Muscle layer of colon (tissue), 2 donors: ENCODE results near the gene SRXN1.
"Not testable (repeated sequence)": the region's sequence is repeated elsewhere in the genome, so short reads cannot be mapped to it uniquely, and the experiment has no call there.

Experiments
- H3K27ac ChIP-seq: one replicate; pipeline ENCODE4 v1.7.0; 2013; ENCODE audit warnings: low read depth, mild to moderate bottlenecking, low read length, moderate library complexity
- H3K27me3 ChIP-seq, 2 donors: one replicate each; pipeline ENCODE4 v1.7.0; 2013; ENCODE audit warnings: low read length in 2 of 2, mild to moderate bottlenecking in 2 of 2; ENCODE audit not compliant: insufficient read depth in 2 of 2, control insufficient read depth in 1 of 2
- H3K36me3 ChIP-seq: one replicate; pipeline ENCODE4 v1.7.0; 2013; ENCODE audit warnings: mild to moderate bottlenecking, low read length; ENCODE audit not compliant: insufficient read depth
- H3K4me1 ChIP-seq: one replicate; pipeline ENCODE4 v1.7.0; 2013; ENCODE audit warnings: mild to moderate bottlenecking, low read length; ENCODE audit not compliant: insufficient read depth
- H3K4me3 ChIP-seq, 2 donors: one replicate each; pipeline ENCODE4 v1.7.0; 2013; ENCODE audit warnings: low read length in 2 of 2, low read depth in 1 of 2, mild to moderate bottlenecking in 1 of 2, moderate library complexity in 1 of 2
- H3K9ac ChIP-seq: one replicate; pipeline ENCODE4 v1.7.0; 2013; ENCODE audit warnings: low read length
- H3K9me3 ChIP-seq: one replicate; pipeline ENCODE4 v1.7.0; 2013; ENCODE audit warnings: mild to moderate bottlenecking, low read length
- donor health status: abdominal sarcoma.
- donor health status: Adenocarcinoma of cecum.

SRXN1 gene

DNA sequence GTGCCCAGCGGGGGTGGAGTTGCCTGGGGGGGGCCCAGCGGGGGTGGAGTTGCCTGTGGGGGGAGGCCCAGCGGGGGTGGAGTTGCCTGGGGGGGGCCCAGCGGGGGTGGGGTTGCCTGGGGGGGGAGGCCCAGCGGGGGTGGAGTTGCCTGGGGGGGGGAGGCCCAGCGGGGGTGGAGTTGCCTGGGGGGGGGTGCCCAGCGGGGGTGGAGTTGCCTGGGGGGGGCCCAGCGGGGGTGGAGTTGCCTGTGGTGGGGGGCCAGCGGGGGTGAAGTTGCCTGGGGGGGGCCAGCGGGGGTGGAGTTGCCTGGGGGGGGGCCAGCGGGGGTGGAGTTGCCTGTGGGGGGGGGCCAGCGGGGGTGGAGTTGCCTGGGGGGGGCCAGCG is 11.0 kb downstream of the SRXN1 start:
- not testable (repeated sequence) for H3K4me3 ChIP-seq, H3K9ac ChIP-seq, H3K4me1 ChIP-seq, H3K9me3 ChIP-seq, H3K27ac ChIP-seq, H3K36me3 ChIP-seq
- H3K27me3 ChIP-seq = peaks cover 0 to 13% of the 10 kb centered on the region in 2 donors

- Histone ChIP-seq H3K27ac (no peak overlapping the region), H3K4me1 (peaks cover 5% of the 10 kb centered on the region), H3K9me3 (no peaks in the 10 kb centered on the region), H3K9ac (no peak overlapping the region), H3K4me3 (no peak overlapping the region), H3K36me3 (no peaks in the 10 kb centered on the region), H3K27me3 (peaks cover 0 to 13% of the 10 kb centered on the region in 2 donors)
Observed at GRCh38 chr20:641516-641875, 11.5 kb downstream of the SRXN1 start.

GRCh38 chr20:640674-641515 is 12.1 kb downstream of the SRXN1 start:
- Histone ChIP-seq H3K36me3 (no peaks in the 10 kb centered on the region), H3K27ac (no peak overlapping the region), H3K9ac (no peak overlapping the region), H3K27me3 (peaks cover 0 to 13% of the 10 kb centered on the region in 2 donors), H3K9me3 (no peaks in the 10 kb centered on the region), H3K4me3 (no peak overlapping the region), H3K4me1 (peaks cover 5% of the 10 kb centered on the region)

- Histone ChIP-seq H3K4me1 (no peaks in the 10 kb centered on the region), H3K4me3 (no peak overlapping the region), H3K9me3 (no peaks in the 10 kb centered on the region), H3K27me3 (peaks cover 0 to 24% of the 10 kb centered on the region in 2 donors), H3K9ac (no peak overlapping the region), H3K36me3 (no peaks in the 10 kb centered on the region), H3K27ac (no peak overlapping the region)
Observed at GRCh38 chr20:638579-638978, 14.4 kb downstream of the SRXN1 start.

DNA sequence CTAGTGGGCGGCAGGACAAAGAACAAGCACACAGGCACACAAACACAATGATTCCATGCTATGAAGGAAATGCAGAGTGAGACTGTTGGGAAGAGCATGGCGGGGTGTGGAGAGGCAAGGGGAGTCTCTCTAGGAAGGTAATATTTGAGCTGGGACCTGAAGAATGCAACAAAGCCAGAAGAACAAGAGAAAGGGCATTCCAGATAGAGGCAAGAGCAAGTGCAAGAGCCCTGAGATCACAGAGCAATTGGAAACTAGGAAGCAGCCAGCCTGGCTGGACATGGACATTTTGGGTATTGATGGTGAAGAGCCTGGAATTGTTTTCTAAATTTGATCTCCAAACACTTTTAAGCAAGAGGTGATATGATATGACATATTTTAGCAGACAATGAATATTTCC is 15.4 kb downstream of the SRXN1 start:
- peaks cover 0 to 14% of the 10 kb centered on the region in 2 donors for H3K27me3 ChIP-seq
- no peak overlapping the region for H3K9ac ChIP-seq
- H3K4me1 ChIP-seq = no peaks in the 10 kb centered on the region
- H3K36me3 ChIP-seq = no peaks in the 10 kb centered on the region
- H3K27ac ChIP-seq = no peak overlapping the region
- no peaks in the 10 kb centered on the region for H3K9me3 ChIP-seq
- H3K4me3 ChIP-seq = no peak overlapping the region

GRCh38 chr20:635893-636338 is 17.1 kb downstream of the SRXN1 start:
- H3K9me3 ChIP-seq = no peaks in the 10 kb centered on the region
- peaks cover 0 to 12% of the 10 kb centered on the region in 2 donors for H3K27me3 ChIP-seq

DNA sequence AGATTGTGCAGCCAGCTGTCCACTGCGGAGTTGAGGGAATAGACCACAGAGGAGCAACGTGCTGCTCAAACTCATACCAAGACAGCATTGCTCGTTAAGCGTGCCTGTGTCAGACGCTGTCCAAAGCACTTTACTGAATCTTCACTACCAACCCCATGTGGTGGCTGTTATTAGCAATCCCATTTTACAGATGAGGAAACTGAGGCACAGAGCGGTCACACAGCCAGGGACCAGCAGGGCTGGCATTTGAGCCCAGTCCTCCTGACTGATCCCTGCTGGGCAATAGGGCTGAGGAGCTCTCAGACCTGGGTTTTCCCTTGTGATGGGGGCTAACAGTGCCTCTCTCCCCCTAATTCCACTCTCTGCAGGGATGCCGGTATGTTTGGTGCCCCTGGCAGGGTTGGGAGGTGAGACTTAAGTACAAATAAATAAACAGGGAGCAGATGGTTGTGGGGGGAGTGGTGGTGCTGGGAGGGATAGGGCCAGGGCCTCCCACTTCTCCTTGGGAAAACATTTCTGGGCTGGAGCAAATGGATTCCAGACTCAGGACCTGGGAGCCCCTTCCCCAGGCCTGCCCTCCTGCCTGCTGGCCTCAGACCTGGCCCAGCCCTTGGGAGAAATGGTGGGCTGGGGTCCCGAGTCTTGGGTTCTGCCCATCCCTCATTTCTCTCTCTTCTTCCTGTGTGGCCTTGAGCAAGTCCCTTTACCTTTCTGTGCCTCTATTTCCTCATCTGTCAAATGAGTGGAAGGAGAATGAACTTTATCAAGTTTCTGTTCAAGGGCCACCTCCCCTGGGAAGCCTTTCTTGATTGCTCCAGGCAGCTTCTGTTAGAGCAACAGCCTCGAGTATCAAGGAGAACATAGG is 17.7 kb downstream of the SRXN1 start:
- Histone ChIP-seq H3K9ac (no peak overlapping the region), H3K4me3 (no peak overlapping the region)

More at GRCh38 chr20:635893-636338, 17.1 kb downstream of the SRXN1 start:
- no peaks in the 10 kb centered on the region for H3K36me3 ChIP-seq
- H3K27ac ChIP-seq = no peak overlapping the region
- H3K4me1 ChIP-seq = no peaks in the 10 kb centered on the region
- H3K4me3 ChIP-seq = no peak overlapping the region
- no peak overlapping the region for H3K9ac ChIP-seq

DNA sequence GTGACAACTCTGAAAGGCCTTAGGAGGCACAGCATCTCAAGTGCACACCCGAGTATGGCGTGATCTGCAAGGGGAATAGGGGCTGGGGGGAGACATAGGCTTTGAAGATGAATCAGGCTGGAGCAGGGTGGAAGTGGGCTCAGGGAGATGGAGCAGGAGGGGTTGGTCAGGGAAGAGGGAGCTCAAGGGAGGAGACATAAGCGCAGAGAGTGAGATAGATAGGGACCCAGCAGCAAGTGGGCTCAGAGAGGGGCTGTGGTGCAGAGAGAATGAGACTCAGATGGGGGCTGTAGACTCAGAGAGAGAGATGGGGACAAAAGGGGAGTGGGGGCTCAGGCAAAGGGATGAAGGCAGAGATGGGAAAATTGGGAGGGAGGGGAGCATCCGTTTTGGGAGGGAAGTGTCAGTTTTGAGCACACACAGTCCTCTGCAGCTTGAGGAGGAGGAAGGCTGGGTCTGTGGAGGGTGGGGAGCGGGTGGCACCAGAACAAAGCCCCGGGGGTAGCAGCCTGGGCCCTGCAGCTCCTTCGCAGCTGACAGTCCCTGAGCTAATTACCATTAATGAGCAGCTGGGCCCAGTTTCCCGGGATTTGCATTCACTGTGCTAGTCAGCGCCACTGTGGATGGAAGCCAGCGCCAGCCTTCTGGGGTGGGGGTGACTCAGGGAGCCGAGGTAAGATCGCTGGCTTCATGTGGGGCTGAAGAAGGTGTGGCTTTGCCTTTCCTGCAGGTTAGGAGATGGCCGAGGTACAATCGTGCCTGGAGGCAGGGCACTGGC is 18.7 kb downstream of the SRXN1 start:
- peaks cover 0 to 12% of the 10 kb centered on the region in 2 donors for H3K27me3 ChIP-seq

More for the DNA sequence above, 17.7 kb downstream of the SRXN1 start:
- H3K27me3 ChIP-seq = peaks cover 0 to 12% of the 10 kb centered on the region in 2 donors
- no peak overlapping the region for H3K27ac ChIP-seq
- H3K36me3 ChIP-seq = no peaks in the 10 kb centered on the region
- H3K4me1 ChIP-seq = no peaks in the 10 kb centered on the region
- no peaks in the 10 kb centered on the region for H3K9me3 ChIP-seq

GRCh38 chr20:631101-631500 is 21.9 kb downstream of the SRXN1 start:
- peaks cover 0 to 12% of the 10 kb centered on the region in 2 donors for H3K27me3 ChIP-seq
- H3K9ac ChIP-seq = no peak overlapping the region
- H3K4me3 ChIP-seq = no peak overlapping the region
- no peaks in the 10 kb centered on the region for H3K4me1 ChIP-seq
- no peak overlapping the region for H3K27ac ChIP-seq
- no peaks in the 10 kb centered on the region for H3K36me3 ChIP-seq
- no peaks in the 10 kb centered on the region for H3K9me3 ChIP-seq

More for the DNA sequence above, 18.7 kb downstream of the SRXN1 start:
- Histone ChIP-seq H3K27ac (no peak overlapping the region), H3K9me3 (no peaks in the 10 kb centered on the region), H3K4me1 (no peaks in the 10 kb centered on the region), H3K4me3 (no peak overlapping the region), H3K9ac (no peak overlapping the region), H3K36me3 (no peaks in the 10 kb centered on the region)

DNA sequence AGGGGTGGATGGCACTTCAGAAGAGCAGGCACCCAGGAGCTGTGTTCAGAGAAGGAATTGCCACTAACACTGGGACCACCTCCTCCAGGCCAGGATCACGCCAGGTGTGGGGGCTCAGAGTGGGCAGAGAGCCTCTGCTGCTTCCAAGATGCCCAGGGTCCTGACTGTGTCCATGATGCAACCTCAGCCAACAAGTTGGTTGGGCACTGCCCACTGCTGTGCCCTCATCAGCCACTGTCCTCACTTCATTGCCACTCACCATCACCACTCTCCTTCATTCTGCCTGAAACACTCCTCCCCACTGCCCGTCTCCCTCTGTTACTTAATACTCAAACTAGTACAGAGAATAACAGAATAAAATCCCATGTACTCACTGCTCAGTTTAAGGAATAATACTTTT is 26.4 kb downstream of the SRXN1 start:
- Histone ChIP-seq H3K9ac (no peak overlapping the region), H3K4me1 (no peaks in the 10 kb centered on the region), H3K9me3 (no peaks in the 10 kb centered on the region), H3K4me3 (no peak overlapping the region), H3K27me3 (peaks cover 0 to 5% of the 10 kb centered on the region in 2 donors), H3K27ac (no peak overlapping the region), H3K36me3 (no peaks in the 10 kb centered on the region)
